Measurements from ENCODE around the gene KCNA4.
"Not testable (repeated sequence)": the region's sequence is repeated elsewhere in the genome, so short reads cannot be mapped to it uniquely, and the experiment has no call there.

DNA sequence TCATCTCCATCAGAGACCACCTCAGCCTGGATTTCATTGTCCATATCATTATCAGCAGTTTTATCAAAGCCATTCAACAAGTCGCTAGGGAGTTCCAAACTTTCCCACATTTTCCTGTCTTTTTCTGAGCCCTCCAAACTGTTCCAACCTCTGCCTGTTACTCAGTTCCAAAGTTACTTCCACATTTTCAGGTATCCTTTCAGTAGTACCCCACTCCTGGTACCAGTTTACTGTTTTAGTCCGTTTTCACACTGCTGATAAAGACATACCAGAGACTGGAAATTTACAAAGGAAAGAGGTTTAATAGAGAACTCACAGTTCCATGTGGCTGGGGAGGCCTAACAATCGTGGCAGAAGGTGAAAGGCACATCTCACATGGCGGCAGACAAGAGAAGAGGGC is 17.9 kb upstream of the KCNA4 start:
- TF ChIP-seq, protein P1, sequence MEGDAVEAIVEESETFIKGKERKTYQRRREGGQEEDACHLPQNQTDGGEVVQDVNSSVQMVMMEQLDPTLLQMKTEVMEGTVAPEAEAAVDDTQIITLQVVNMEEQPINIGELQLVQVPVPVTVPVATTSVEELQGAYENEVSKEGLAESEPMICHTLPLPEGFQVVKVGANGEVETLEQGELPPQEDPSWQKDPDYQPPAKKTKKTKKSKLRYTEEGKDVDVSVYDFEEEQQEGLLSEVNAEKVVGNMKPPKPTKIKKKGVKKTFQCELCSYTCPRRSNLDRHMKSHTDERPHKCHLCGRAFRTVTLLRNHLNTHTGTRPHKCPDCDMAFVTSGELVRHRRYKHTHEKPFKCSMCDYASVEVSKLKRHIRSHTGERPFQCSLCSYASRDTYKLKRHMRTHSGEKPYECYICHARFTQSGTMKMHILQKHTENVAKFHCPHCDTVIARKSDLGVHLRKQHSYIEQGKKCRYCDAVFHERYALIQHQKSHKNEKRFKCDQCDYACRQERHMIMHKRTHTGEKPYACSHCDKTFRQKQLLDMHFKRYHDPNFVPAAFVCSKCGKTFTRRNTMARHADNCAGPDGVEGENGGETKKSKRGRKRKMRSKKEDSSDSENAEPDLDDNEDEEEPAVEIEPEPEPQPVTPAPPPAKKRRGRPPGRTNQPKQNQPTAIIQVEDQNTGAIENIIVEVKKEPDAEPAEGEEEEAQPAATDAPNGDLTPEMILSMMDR (IDR thresholded peaks at IDR 0.05), result not testable (repeated sequence)
- TF ChIP-seq POLR2A (IDR thresholded peaks at IDR 0.05), result not testable (repeated sequence)
